ENCODE measurements around the gene SIRT2. TPM values are rescaled to one million over a fixed set of nuclear protein-coding genes. Genes with fewer than 3 reads are reported as not detected.
"Not testable (repeated sequence)": the region's sequence is repeated elsewhere in the genome, so short reads cannot be mapped to it uniquely, and the experiment has no call there.

SIRT2 gene
- total RNA-seq, 5 donors from 2014 or later (not counting 1 experiment from before 2014, with no cell fraction given): 50.7 to 67.6 (median 55.6) TPM

DNA sequence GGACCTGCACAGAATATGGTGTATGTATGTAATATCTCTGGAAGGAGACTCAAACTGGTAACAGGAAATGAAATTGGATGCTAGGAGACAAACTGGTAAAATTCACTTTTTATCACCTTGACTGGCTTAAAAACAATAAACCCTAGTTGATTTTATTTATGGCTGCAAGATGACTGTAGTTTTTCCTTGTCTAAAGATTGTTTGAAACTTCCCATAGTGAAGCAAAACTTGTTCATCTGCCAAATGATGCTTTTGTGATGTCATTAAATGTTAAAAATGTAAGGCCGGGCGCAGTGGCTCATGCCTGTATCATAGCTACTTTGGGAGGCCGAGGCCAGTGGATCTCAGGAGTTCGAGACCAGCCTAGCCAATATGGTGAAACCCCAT is 65.3 kb downstream of the SIRT2 start:
- ATAC-seq (replicated peaks in 1 of 4): no peak
- no peaks in the 10 kb centered on the region for H3K9me3 ChIP-seq
- Mint-ChIP-seq H3K4me1 (peaks cover 28 to 37% (median 33%) of the 10 kb centered on the region in 3 donors), H3K4me3 (no peak overlapping the region), H3K36me3 (peaks cover 34% of the 10 kb centered on the region), H3K9me3 (no peaks in the 10 kb centered on the region), H3K27ac (peak overlapping the region in 1 of 2 donors; percentile 46), H3K27me3 (no peaks in the 10 kb centered on the region)
- no peak overlapping the region for H3K27ac ChIP-seq (ENCODE audit: low read length)
- H3K4me3 ChIP-seq (ENCODE audit: control insufficient read depth in 1 of 2, extremely low read depth in 1 of 2, low read length in 1 of 2): no peak overlapping the region
- no CpG with 5 or more reads among the region's 4 CpGs for WGBS (ENCODE audit: insufficient coverage)
- ChIA-PET CTCF (interaction anchor here in 1 of 2 donors (0.6 kb wide), 1 partner anchor 432 kb away, joined by 3 read pairs; no protein-coding TSS in a partner anchor), POLR2A (interaction anchor here in 1 of 2 donors (1.3 kb wide), 1 partner anchor 8 kb away, joined by 4 read pairs; no protein-coding TSS in a partner anchor)
- H3K36me3 ChIP-seq (ENCODE audit: control insufficient read depth in 2 of 2, extremely low read depth in 1 of 2, insufficient read depth in 1 of 2, low read length in 1 of 2): peaks cover 23 to 43% of the 10 kb centered on the region in 2 donors
- H3K27me3 ChIP-seq (replicated peaks in 1 of 2; ENCODE audit: control insufficient read depth in 2 of 2, extremely low read depth in 1 of 2, insufficient read depth in 2 of 2, low read length in 1 of 2): no peaks in the 10 kb centered on the region
- DNase-seq: no peak
- H3K4me1 ChIP-seq (ENCODE audit: control insufficient read depth in 1 of 2, extremely low read depth in 1 of 2, insufficient read depth in 2 of 2, low read length in 2 of 2): peaks cover 5 to 28% of the 10 kb centered on the region in 2 experiments

DNA sequence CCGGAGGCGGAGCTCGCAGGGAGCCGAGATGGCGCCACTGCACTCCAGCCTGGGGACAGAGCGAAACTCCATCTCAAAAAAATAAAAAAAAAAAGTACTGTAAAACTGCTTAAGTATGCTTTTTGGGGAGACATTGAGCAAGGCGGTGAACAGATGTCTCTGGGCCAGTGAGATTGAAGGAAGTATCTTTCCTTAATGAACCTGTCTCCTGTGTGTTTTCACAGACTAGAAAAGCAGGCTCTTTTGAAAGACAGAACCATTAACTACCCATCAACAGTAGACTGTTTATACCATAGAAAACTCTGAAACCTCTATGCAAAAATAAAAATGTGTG is 66.4 kb downstream of the SIRT2 start:
- Mint-ChIP-seq H3K27ac (peak overlapping the region in 1 of 2 donors; percentile 52), H3K4me3 (peak overlapping the region in 2 of 3 donors; percentile 1 to 3), H3K36me3 (peaks cover 30% of the 10 kb centered on the region), H3K4me1 (peaks cover 31 to 33% (median 32%) of the 10 kb centered on the region in 3 donors), H3K27me3 (no peaks in the 10 kb centered on the region), H3K9me3 (no peaks in the 10 kb centered on the region)
- H3K4me1 ChIP-seq (ENCODE audit: control insufficient read depth in 1 of 2, extremely low read depth in 1 of 2, insufficient read depth in 2 of 2, low read length in 2 of 2): peaks cover 5 to 25% of the 10 kb centered on the region in 2 experiments
- no peak overlapping the region for H3K27ac ChIP-seq (ENCODE audit: low read length)
- H3K36me3 ChIP-seq (ENCODE audit: control insufficient read depth in 2 of 2, extremely low read depth in 1 of 2, insufficient read depth in 1 of 2, low read length in 1 of 2): peaks cover 20 to 35% of the 10 kb centered on the region in 2 donors
- no peak for DNase-seq
- no peak overlapping the region for H3K4me3 ChIP-seq (ENCODE audit: control insufficient read depth in 1 of 2, extremely low read depth in 1 of 2, low read length in 1 of 2)
- H3K27me3 ChIP-seq (replicated peaks in 1 of 2; ENCODE audit: control insufficient read depth in 2 of 2, extremely low read depth in 1 of 2, insufficient read depth in 2 of 2, low read length in 1 of 2): no peaks in the 10 kb centered on the region
- 100% methylated on average over 1 of the region's 7 CpGs for WGBS (ENCODE audit: insufficient coverage)
- ATAC-seq (replicated peaks in 1 of 4): no peak
- ChIA-PET POLR2A (interaction anchor here in 1 of 2 donors (0.6 kb wide), 1 partner anchor 15 kb away, joined by 5 read pairs; no protein-coding TSS in a partner anchor), CTCF (interaction anchor here in 1 of 2 donors (2.0 to 2.1 kb wide), 2 partner anchors 9 to 430 kb away, joined by 9 to 15 read pairs; partner anchors contain the start of gene FAM98C)
- no peaks in the 10 kb centered on the region for H3K9me3 ChIP-seq

DNA sequence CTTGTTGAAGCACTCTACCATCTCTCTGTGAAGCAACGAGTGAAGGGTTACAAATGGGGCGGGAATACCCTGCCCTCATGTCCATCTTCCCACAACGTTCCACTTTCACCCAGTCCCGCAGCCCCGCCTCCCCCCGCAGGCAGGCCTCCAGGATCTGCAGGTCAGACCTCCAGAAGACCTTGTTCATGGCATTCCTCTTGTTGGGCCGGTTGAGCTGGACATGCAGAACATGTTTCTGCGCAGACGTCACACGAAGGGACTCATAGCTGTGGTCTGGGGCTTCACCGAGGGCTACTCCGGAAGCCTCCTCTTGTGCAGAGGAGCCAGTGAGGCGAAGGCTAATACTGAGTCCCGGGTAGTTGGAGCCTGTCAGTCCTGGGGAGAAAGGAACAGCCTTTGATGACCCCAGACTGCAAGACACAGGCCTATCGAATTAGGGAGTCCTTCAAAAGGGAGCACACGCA is 68.2 kb downstream of the SIRT2 start:
- Histone ChIP-seq H3K4me3 (ENCODE audit: control insufficient read depth in 1 of 2, extremely low read depth in 1 of 2, low read length in 1 of 2) (peak overlapping the region; percentile 62 to 97), H3K4me1 (ENCODE audit: control insufficient read depth in 1 of 2, extremely low read depth in 1 of 2, insufficient read depth in 2 of 2, low read length in 2 of 2) (peaks cover 5 to 29% of the 10 kb centered on the region in 2 experiments), H3K27me3 (replicated peaks in 1 of 2; ENCODE audit: control insufficient read depth in 2 of 2, extremely low read depth in 1 of 2, insufficient read depth in 2 of 2, low read length in 1 of 2) (no peaks in the 10 kb centered on the region), H3K27ac (ENCODE audit: low read length) (peak overlapping the region; percentile 57), H3K36me3 (ENCODE audit: control insufficient read depth in 2 of 2, extremely low read depth in 1 of 2, insufficient read depth in 1 of 2, low read length in 1 of 2) (peaks cover 13 to 27% of the 10 kb centered on the region in 2 donors), H3K9me3 (no peaks in the 10 kb centered on the region)
- Mint-ChIP-seq H3K36me3 (peaks cover 29% of the 10 kb centered on the region), H3K27ac (peak overlapping the region; percentile 91 to 95), H3K27me3 (no peaks in the 10 kb centered on the region), H3K9me3 (no peaks in the 10 kb centered on the region), H3K4me3 (peak overlapping the region; percentile 85 to 91 (median 87)), H3K4me1 (peaks cover 42 to 45% (median 43%) of the 10 kb centered on the region in 3 donors)
- ATAC-seq (replicated peaks in 1 of 4) (peak in 3 of 4 experiments; percentile 10 to 18 (median 13)), DNase-seq (no peak)
- CTCF ChIA-PET: interaction anchor here in 1 of 2 donors (1.0 to 2.1 kb wide), 7 partner anchors 11 to 428 kb away, joined by 4 to 15 read pairs (median 8); partner anchors contain the start of genes ACTN4, FAM98C, MRPS12 and SARS2
- 1% methylated on average over 14 of the region's 16 CpGs for WGBS (ENCODE audit: insufficient coverage)
- POLR2A ChIA-PET: interaction anchor here (0.6 to 1.1 kb wide), 5 partner anchors 11 to 43 kb away, joined by 3 to 13 read pairs (median 10); no protein-coding TSS in a partner anchor

GRCh38 chr19:38830039-38830733 is 69.2 kb downstream of the SIRT2 start:
- no peak for DNase-seq
- H3K27me3 ChIP-seq (replicated peaks in 1 of 2; ENCODE audit: control insufficient read depth in 2 of 2, extremely low read depth in 1 of 2, insufficient read depth in 2 of 2, low read length in 1 of 2): no peaks in the 10 kb centered on the region
- peaks cover 5 to 29% of the 10 kb centered on the region in 2 experiments for H3K4me1 ChIP-seq (ENCODE audit: control insufficient read depth in 1 of 2, extremely low read depth in 1 of 2, insufficient read depth in 2 of 2, low read length in 2 of 2)
- H3K27ac Mint-ChIP-seq: peak overlapping the region; percentile 91 to 95
- ChIA-PET POLR2A (interaction anchor here (0.5 to 0.7 kb wide), 4 partner anchors 11 to 84 kb away, joined by 3 to 6 read pairs (median 3); no protein-coding TSS in a partner anchor), CTCF (no interaction called here)
- no peak overlapping the region for H3K27ac ChIP-seq (ENCODE audit: low read length)
- ATAC-seq (replicated peaks in 1 of 4): no peak
- WGBS (ENCODE audit: insufficient coverage): no CpG with 5 or more reads among the region's 4 CpGs
- H3K4me3 ChIP-seq (ENCODE audit: control insufficient read depth in 1 of 2, extremely low read depth in 1 of 2, low read length in 1 of 2): no peak overlapping the region
- H3K4me1 Mint-ChIP-seq: peaks cover 44 to 50% (median 48%) of the 10 kb centered on the region in 3 donors
- peaks cover 26% of the 10 kb centered on the region for H3K36me3 Mint-ChIP-seq
- peaks cover 9 to 28% of the 10 kb centered on the region in 2 donors for H3K36me3 ChIP-seq (ENCODE audit: control insufficient read depth in 2 of 2, extremely low read depth in 1 of 2, insufficient read depth in 1 of 2, low read length in 1 of 2)
- H3K4me3 Mint-ChIP-seq: peak overlapping the region; percentile 85 to 91 (median 87)
- no peaks in the 10 kb centered on the region for H3K27me3 Mint-ChIP-seq
- H3K9me3 Mint-ChIP-seq: no peaks in the 10 kb centered on the region
- no peaks in the 10 kb centered on the region for H3K9me3 ChIP-seq

DNA sequence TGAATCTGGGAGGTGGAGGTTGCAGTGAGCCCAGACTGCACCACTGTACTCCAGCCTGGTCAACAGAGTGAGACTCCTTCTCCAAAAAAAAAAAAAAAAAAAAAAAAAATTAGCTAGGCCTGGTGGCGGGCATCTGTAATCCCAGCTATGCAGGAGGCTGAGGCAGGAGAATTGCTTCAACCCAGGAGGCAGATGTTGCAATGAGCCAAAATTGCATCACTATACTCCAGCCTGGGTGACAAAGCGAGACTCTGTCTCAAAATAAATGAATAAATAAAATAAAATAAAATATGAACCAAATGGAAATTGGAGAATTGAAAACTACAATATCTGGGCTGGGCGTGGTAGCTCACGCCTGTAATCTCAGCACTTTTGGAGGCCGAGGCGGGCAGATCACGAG is 70.2 kb downstream of the SIRT2 start:
- Mint-ChIP-seq H3K4me1 (peaks cover 53 to 59% (median 58%) of the 10 kb centered on the region in 3 donors), H3K36me3 (peaks cover 26% of the 10 kb centered on the region)
- not testable (repeated sequence) for H3K27ac Mint-ChIP-seq; H3K27me3 Mint-ChIP-seq; DNase-seq; ATAC-seq (replicated peaks in 1 of 4); H3K4me3 ChIP-seq (ENCODE audit: control insufficient read depth in 1 of 2, extremely low read depth in 1 of 2, low read length in 1 of 2); H3K9me3 Mint-ChIP-seq; H3K27me3 ChIP-seq (replicated peaks in 1 of 2; ENCODE audit: control insufficient read depth in 2 of 2, extremely low read depth in 1 of 2, insufficient read depth in 2 of 2, low read length in 1 of 2); H3K27ac ChIP-seq (ENCODE audit: low read length); H3K4me3 Mint-ChIP-seq; H3K9me3 ChIP-seq
- peaks cover 5 to 29% of the 10 kb centered on the region in 2 experiments for H3K4me1 ChIP-seq (ENCODE audit: control insufficient read depth in 1 of 2, extremely low read depth in 1 of 2, insufficient read depth in 2 of 2, low read length in 2 of 2)
- WGBS (ENCODE audit: insufficient coverage): 100% methylated on average over 1 of the region's 7 CpGs
- CTCF ChIA-PET: interaction anchor here in 1 of 2 donors (0.6 kb wide), 1 partner anchor 945 kb away, joined by 5 read pairs; no protein-coding TSS in a partner anchor
- POLR2A ChIA-PET: interaction anchor here (0.5 to 0.7 kb wide), 5 partner anchors 12 to 51 kb away, joined by 3 to 5 read pairs (median 3); no protein-coding TSS in a partner anchor
- peaks cover 6 to 28% of the 10 kb centered on the region in 2 donors for H3K36me3 ChIP-seq (ENCODE audit: control insufficient read depth in 2 of 2, extremely low read depth in 1 of 2, insufficient read depth in 1 of 2, low read length in 1 of 2)

Data from T-cell (primary cell).